Measurements from ENCODE around the gene SMIM12. TPM values are rescaled to one million over a fixed set of nuclear protein-coding genes. Genes with fewer than 3 reads are reported as not detected.
A peak's percentile ranks its signal among the peaks of the same experiment; 100 is the strongest.

SMIM12 gene
- total RNA-seq, 1 donor from 2014 or later, result 24.6 TPM

DNA sequence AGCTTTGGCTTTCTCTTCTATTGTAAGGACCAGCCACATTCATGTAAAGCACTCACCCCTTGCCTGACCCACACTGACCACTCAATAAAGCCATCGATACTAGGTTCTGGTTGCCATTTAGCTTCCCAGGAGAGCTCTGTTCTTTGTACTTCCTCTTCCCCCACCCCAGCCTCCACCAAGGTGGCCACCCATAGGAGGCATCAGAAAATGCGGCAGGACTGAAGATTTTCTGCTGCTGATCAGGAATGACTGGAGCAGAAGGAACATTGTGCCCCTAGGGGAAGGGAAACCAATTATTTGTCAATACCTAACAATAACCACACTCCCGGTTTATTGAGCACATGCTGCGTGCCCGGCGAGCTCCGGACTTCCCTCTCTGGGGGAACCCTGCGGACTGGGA lies 5.2 kb upstream of the SMIM12 start:
- H3K9me3 Mint-ChIP-seq, result no peaks in the 10 kb centered on the region
- H3K4me3 Mint-ChIP-seq, result peak overlapping the region; percentile 79
- DNase-seq (ENCODE audit: low spot score in 2 of 2, unreplicated experiment in 2 of 2), result no peak
- H3K4me1 Mint-ChIP-seq, result peaks cover 3% of the 10 kb centered on the region
- H3K27ac Mint-ChIP-seq, result no peak overlapping the region
- TF ChIP-seq, protein P1, sequence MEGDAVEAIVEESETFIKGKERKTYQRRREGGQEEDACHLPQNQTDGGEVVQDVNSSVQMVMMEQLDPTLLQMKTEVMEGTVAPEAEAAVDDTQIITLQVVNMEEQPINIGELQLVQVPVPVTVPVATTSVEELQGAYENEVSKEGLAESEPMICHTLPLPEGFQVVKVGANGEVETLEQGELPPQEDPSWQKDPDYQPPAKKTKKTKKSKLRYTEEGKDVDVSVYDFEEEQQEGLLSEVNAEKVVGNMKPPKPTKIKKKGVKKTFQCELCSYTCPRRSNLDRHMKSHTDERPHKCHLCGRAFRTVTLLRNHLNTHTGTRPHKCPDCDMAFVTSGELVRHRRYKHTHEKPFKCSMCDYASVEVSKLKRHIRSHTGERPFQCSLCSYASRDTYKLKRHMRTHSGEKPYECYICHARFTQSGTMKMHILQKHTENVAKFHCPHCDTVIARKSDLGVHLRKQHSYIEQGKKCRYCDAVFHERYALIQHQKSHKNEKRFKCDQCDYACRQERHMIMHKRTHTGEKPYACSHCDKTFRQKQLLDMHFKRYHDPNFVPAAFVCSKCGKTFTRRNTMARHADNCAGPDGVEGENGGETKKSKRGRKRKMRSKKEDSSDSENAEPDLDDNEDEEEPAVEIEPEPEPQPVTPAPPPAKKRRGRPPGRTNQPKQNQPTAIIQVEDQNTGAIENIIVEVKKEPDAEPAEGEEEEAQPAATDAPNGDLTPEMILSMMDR (IDR thresholded peaks at IDR 0.05; ENCODE audit: unreplicated experiment), result no peak
- H3K27me3 Mint-ChIP-seq (ENCODE audit: low read depth), result peaks cover 46% of the 10 kb centered on the region
- no peaks in the 10 kb centered on the region for H3K36me3 Mint-ChIP-seq

DNA sequence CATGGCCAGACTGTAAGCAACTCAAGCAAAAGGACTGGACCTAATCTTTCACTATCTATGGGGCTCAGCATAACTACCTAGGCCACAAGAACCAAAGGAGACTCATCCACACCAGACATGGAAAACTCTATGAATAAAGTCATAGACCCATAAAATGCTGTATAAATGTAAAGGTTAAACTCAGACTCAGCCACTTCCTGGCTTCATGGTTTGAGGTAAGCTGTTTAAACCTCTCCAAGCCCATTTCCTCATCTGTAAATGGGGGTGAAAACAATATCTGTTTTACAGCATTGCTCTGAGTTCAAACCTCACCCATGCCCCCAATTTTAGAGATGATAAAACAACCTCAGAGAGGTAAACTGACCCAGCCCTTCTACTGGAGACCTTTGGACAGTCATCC lies 4.0 kb upstream of the SMIM12 start:
- Mint-ChIP-seq H3K4me3 (no peak overlapping the region), H3K36me3 (no peaks in the 10 kb centered on the region), H3K4me1 (peaks cover 11% of the 10 kb centered on the region), H3K27ac (no peak overlapping the region), H3K27me3 (ENCODE audit: low read depth) (peaks cover 44% of the 10 kb centered on the region), H3K9me3 (no peaks in the 10 kb centered on the region)
- no peak for DNase-seq (ENCODE audit: low spot score in 2 of 2, unreplicated experiment in 2 of 2)
- TF ChIP-seq, protein P1 (IDR thresholded peaks at IDR 0.05; ENCODE audit: unreplicated experiment), result no peak

DNA sequence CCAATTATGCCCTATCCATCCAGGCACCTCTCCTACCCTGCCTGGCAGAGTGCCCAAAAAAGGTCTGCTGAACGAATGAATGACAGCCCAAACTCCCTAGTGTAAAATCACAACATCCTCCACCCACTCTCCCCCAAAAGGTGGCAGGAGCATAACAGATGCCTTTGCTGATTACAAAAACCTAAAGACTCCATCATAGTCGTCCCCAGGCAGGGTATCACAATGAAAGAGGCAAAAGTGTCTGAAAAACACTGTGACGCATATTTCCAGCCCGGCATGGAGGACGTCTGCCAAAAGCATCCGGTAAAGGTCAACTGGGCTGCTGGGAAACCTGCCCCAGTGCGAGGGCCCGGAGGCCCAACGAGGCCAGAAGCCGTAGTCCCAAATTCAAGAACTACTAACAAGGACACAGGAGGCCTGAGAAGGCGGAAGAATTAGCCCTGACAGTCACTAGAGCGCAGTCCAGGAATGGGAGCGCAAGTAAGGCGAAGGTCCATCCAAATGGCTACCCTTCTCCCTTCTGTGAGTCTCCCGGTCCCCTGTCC lies 576 bp downstream of the SMIM12 start:
- no peak for DNase-seq (ENCODE audit: low spot score in 2 of 2, unreplicated experiment in 2 of 2)
- H3K4me3 Mint-ChIP-seq, result peak overlapping the region; percentile 93
- H3K9me3 Mint-ChIP-seq, result no peaks in the 10 kb centered on the region
- H3K36me3 Mint-ChIP-seq, result peaks cover 2% of the 10 kb centered on the region
- peak overlapping the region; percentile 85 for H3K27ac Mint-ChIP-seq
- TF ChIP-seq, protein P1 (IDR thresholded peaks at IDR 0.05; ENCODE audit: unreplicated experiment), result no peak
- peaks cover 21% of the 10 kb centered on the region for H3K27me3 Mint-ChIP-seq (ENCODE audit: low read depth)
- H3K4me1 Mint-ChIP-seq, result peaks cover 17% of the 10 kb centered on the region

DNA sequence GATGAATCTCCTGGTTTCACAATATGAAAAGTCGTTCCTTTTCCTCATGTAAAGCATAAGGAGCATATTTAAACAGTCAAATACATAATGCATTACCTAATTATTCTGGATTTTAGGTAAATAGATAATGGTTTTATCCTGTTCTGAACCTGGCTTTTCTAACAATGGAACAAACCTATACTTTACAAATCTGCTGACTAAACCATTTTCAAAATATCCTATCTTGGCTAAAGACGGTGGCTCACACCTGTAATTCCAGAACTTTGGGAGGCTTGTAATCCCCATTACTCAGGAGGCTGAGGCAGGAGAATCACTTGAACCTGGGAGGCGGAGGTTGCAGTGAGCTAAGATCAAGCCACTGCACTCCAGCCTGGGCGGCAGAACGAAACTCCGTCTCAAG lies 2.9 kb downstream of the SMIM12 start:
- TF ChIP-seq, protein P1 (IDR thresholded peaks at IDR 0.05; ENCODE audit: unreplicated experiment), result no peak
- peaks cover 2% of the 10 kb centered on the region for H3K36me3 Mint-ChIP-seq
- no peaks in the 10 kb centered on the region for H3K9me3 Mint-ChIP-seq
- peaks cover 5% of the 10 kb centered on the region for H3K27me3 Mint-ChIP-seq (ENCODE audit: low read depth)
- H3K27ac Mint-ChIP-seq, result no peak overlapping the region
- DNase-seq (ENCODE audit: low spot score in 2 of 2, unreplicated experiment in 2 of 2), result no peak
- no peak overlapping the region for H3K4me3 Mint-ChIP-seq
- peaks cover 17% of the 10 kb centered on the region for H3K4me1 Mint-ChIP-seq

DNA sequence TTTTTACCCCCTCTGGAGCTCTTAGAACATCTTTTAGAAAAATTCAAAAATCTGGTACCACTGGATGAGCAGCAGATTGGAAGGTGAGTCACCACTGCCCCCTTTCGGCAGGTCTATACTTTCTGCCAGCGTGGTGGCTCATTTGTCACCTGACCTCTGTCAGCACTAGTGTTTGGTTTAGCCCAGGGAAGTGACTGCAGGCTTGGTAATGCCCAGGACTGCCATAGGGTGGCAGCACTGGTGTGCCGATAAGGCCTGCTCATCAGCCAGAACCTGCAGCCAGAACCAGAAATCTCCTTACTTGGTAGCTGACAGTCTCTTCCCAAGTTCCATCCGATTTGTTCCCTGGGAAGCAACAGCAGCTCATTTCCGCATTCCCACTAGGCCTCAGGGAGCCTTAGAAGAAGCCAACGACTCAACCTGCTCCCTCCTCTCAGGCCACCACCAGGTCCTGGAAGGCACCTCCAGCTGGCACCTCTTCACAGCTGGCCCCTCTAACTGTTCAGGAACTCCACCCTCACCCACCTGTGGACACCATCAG lies 6.8 kb downstream of the SMIM12 start:
- Mint-ChIP-seq H3K27ac (no peak overlapping the region), H3K36me3 (peaks cover 15% of the 10 kb centered on the region), H3K27me3 (ENCODE audit: low read depth) (no peaks in the 10 kb centered on the region), H3K9me3 (no peaks in the 10 kb centered on the region), H3K4me3 (no peak overlapping the region), H3K4me1 (no peaks in the 10 kb centered on the region)
- TF ChIP-seq, protein P1 (IDR thresholded peaks at IDR 0.05; ENCODE audit: unreplicated experiment), result peak; percentile 88
- DNase-seq (ENCODE audit: low spot score in 2 of 2, unreplicated experiment in 2 of 2), result peak; percentile 54 to 84
